Frontal cortex (tissue), 4 donors: ENCODE data around the gene ROR2. TPM values are rescaled to one million over a fixed set of nuclear protein-coding genes. Genes with fewer than 3 reads are reported as not detected.
"Not testable (repeated sequence)": the region's sequence is repeated elsewhere in the genome, so short reads cannot be mapped to it uniquely, and the experiment has no call there.

Source experiments
- DNase-seq, 2 donors: peaks; one replicate each; pipeline ENCODE4 v3.0.0; 2012; ENCODE audit warnings: low spot score in 2 of 2
- FAIRE-seq: peaks from 2 replicates; lab custom pipeline; 2012; peaks lifted over from hg19 to GRCh38; lab: Jason Lieb, UNC
- total RNA-seq: library from RNA; depleted of rRNA; stranded (reverse); fragments of >200 nt; gene quantifications from one replicate; pipeline ENCODE4 v1.2.3, GENCODE V29; 2014
- donor health status: control.
- donor health status: control.
- donor health status: control.

Gene ROR2
- total RNA-seq, 1 donor from 2014 or later: 0.82 TPM

GRCh38 chr9:91577633-91578061 is 372.4 kb downstream of the ROR2 start:
- DNase-seq: no peak
- no peak for FAIRE-seq

- FAIRE-seq (no peak), DNase-seq (no peak)
Observed at GRCh38 chr9:91572811-91573210, 377.2 kb downstream of the ROR2 start.

GRCh38 chr9:91572044-91572443 is 378.0 kb downstream of the ROR2 start:
- FAIRE-seq: no peak

GRCh38 chr9:91571036-91571435 is 379.0 kb downstream of the ROR2 start:
- DNase-seq (no peak), FAIRE-seq (no peak)

More at GRCh38 chr9:91572044-91572443, 378.0 kb downstream of the ROR2 start:
- DNase-seq: no peak

- FAIRE-seq (no peak), DNase-seq (no peak)
Observed at GRCh38 chr9:91567642-91568274, 382.3 kb downstream of the ROR2 start.

GRCh38 chr9:91564081-91564670 is 385.9 kb downstream of the ROR2 start:
- DNase-seq (no peak), FAIRE-seq (no peak)

- DNase-seq: no peak
- FAIRE-seq: no peak
Observed at GRCh38 chr9:91562416-91562815, 387.6 kb downstream of the ROR2 start.

- FAIRE-seq (no peak), DNase-seq (no peak)
Observed at GRCh38 chr9:91560301-91560700, 389.7 kb downstream of the ROR2 start.

GRCh38 chr9:91558879-91559278 is 391.1 kb downstream of the ROR2 start:
- DNase-seq: no peak
- FAIRE-seq: no peak

GRCh38 chr9:91558395-91558794 is 391.6 kb downstream of the ROR2 start:
- FAIRE-seq (no peak), DNase-seq (no peak)

GRCh38 chr9:91557327-91557726 is 392.7 kb downstream of the ROR2 start:
- no peak for FAIRE-seq
- DNase-seq: no peak

GRCh38 chr9:91555132-91555531 is 394.9 kb downstream of the ROR2 start:
- no peak for DNase-seq
- FAIRE-seq: no peak

- FAIRE-seq (no peak), DNase-seq (no peak)
Observed at GRCh38 chr9:91549177-91549576, 400.9 kb downstream of the ROR2 start.

GRCh38 chr9:91547081-91547480 is 402.9 kb downstream of the ROR2 start:
- DNase-seq (no peak), FAIRE-seq (no peak)

GRCh38 chr9:91546574-91546973 is 403.5 kb downstream of the ROR2 start:
- FAIRE-seq (no peak), DNase-seq (no peak)

- FAIRE-seq: no peak
- DNase-seq: no peak
Observed at GRCh38 chr9:91541734-91542133, 408.3 kb downstream of the ROR2 start.

GRCh38 chr9:91540506-91540905 is 409.5 kb downstream of the ROR2 start:
- FAIRE-seq, DNase-seq: not testable (repeated sequence)

- DNase-seq (no peak), FAIRE-seq (no peak)
Observed at GRCh38 chr9:91536211-91536691, 413.8 kb downstream of the ROR2 start.

- DNase-seq: no peak
- FAIRE-seq: no peak
Observed at GRCh38 chr9:91534374-91534773, 415.7 kb downstream of the ROR2 start.

GRCh38 chr9:91533382-91533781 is 416.6 kb downstream of the ROR2 start:
- FAIRE-seq (no peak), DNase-seq (no peak)

GRCh38 chr9:91532325-91532724 is 417.7 kb downstream of the ROR2 start:
- DNase-seq: no peak
- FAIRE-seq: no peak

GRCh38 chr9:91530829-91531228 is 419.2 kb downstream of the ROR2 start:
- FAIRE-seq: no peak
- no peak for DNase-seq
